Adrenal gland (tissue), 5 donors: ENCODE measurements around the gene LATS2.

ENCODE experiments used
- POLR2A ChIP-seq, 2 donors: fragments of 450-650 bp; IDR thresholded peaks; one replicate each; pipeline ENCODE4 v1.6.1; 2017; ENCODE audit warnings: antibody characterized with exemption in 2 of 2, mild to moderate bottlenecking in 2 of 2, moderate library complexity in 1 of 2
- TF ChIP-seq, protein P1 (sequence below), 6 experiments: fragments of 450-650 bp in 4 of 6; fragments of 200-600 bp in 2 of 6; sonication (generic) in 1 of 6; IDR thresholded peaks; 1 replicate in 5 of 6; 2 replicates in 1 of 6; pipeline versions ENCODE4 v1.5.1 to v1.8.0; 2016 to 2021; ENCODE audit warnings: antibody characterized with exemption in 6 of 6, mild to moderate bottlenecking in 2 of 6, moderate library complexity in 1 of 6
- donor health status: DM: no; HTN: no; CAD: no.

- TF ChIP-seq, protein P1, sequence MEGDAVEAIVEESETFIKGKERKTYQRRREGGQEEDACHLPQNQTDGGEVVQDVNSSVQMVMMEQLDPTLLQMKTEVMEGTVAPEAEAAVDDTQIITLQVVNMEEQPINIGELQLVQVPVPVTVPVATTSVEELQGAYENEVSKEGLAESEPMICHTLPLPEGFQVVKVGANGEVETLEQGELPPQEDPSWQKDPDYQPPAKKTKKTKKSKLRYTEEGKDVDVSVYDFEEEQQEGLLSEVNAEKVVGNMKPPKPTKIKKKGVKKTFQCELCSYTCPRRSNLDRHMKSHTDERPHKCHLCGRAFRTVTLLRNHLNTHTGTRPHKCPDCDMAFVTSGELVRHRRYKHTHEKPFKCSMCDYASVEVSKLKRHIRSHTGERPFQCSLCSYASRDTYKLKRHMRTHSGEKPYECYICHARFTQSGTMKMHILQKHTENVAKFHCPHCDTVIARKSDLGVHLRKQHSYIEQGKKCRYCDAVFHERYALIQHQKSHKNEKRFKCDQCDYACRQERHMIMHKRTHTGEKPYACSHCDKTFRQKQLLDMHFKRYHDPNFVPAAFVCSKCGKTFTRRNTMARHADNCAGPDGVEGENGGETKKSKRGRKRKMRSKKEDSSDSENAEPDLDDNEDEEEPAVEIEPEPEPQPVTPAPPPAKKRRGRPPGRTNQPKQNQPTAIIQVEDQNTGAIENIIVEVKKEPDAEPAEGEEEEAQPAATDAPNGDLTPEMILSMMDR (IDR thresholded peaks at IDR 0.05) = no peak
- no peak for TF ChIP-seq POLR2A (IDR thresholded peaks at IDR 0.05)
These were observed 14.3 kb downstream of the LATS2 start for GRCh38 chr13:21047087-21047486.
